Neural progenitor cell (in vitro differentiated cells): ENCODE results near the gene NABP1. TPM values are rescaled to one million over a fixed set of nuclear protein-coding genes. Genes with fewer than 3 reads are reported as not detected.

Experiments used
- DNase-seq: peaks from one replicate; pipeline ENCODE4 v3.0.0-alpha.2; 2016; ENCODE audit warnings: low spot score
- H2AFZ ChIP-seq: fragments of 200-600 bp; sonication (generic); replicated peaks from 2 replicates; pipeline ENCODE4 v1.6.1; 2016; ENCODE audit warnings: antibody characterized with exemption
- H3F3A ChIP-seq: fragments of 200-600 bp; sonication (generic); 2 replicates; pipeline ENCODE4 v1.6.1; 2016; ENCODE audit warnings: antibody characterized with exemption, low read depth
- H3K27ac ChIP-seq: fragments of 200-600 bp; sonication (generic); 2 replicates; pipeline ENCODE4 v1.5.1; 2016; ENCODE audit warnings: mild to moderate bottlenecking
- H3K27me3 ChIP-seq: fragments of 200-600 bp; sonication (generic); 2 replicates; pipeline ENCODE4 v1.6.1; 2016; ENCODE audit warnings: mild to moderate bottlenecking, moderate library complexity
- H3K36me3 ChIP-seq: fragments of 200-600 bp; sonication (generic); 2 replicates; pipeline ENCODE4 v1.5.1; 2016
- H3K4me1 ChIP-seq: fragments of 200-600 bp; sonication (generic); 2 replicates; pipeline ENCODE4 v1.6.1; 2016; ENCODE audit warnings: mixed run types
- H3K4me2 ChIP-seq: fragments of 200-600 bp; sonication (generic); 2 replicates; pipeline ENCODE4 v1.6.1; 2016
- H3K4me3 ChIP-seq: fragments of 200-600 bp; sonication (generic); 2 replicates; pipeline ENCODE4 v1.5.1; 2016
- H3K79me2 ChIP-seq: fragments of 200-600 bp; sonication (generic); 2 replicates; pipeline ENCODE4 v1.6.1; 2016; ENCODE audit warnings: low read depth
- H3K9ac ChIP-seq: fragments of 200-600 bp; sonication (generic); 2 replicates; pipeline ENCODE4 v1.6.1; 2016
- H3K9me3 ChIP-seq: fragments of 200-600 bp; sonication (generic); 2 replicates; pipeline ENCODE4 v1.5.1; 2016; ENCODE audit warnings: low read depth
- H4K20me1 ChIP-seq: fragments of 200-600 bp; sonication (generic); 2 replicates; pipeline ENCODE4 v1.6.1; 2016; ENCODE audit warnings: low read depth
- H3K27ac Mint-ChIP-seq: 3 replicates; pipeline ENCODE4 v1.8.0; 2021; ENCODE audit warnings: mixed read lengths
- H3K27me3 Mint-ChIP-seq: 2 replicates; pipeline ENCODE4 v1.8.0; 2022; ENCODE audit warnings: low read depth, mild to moderate bottlenecking, inconsistent platforms, moderate library complexity, mixed read lengths; ENCODE audit not compliant: insufficient read depth
- H3K36me3 Mint-ChIP-seq: 3 replicates; pipeline ENCODE4 v1.8.0; 2021; ENCODE audit warnings: mixed read lengths
- H3K4me1 Mint-ChIP-seq: 3 replicates; pipeline ENCODE4 v1.8.0; 2021; ENCODE audit warnings: mixed read lengths
- H3K4me3 Mint-ChIP-seq: 3 replicates; pipeline ENCODE4 v1.8.0; 2021; ENCODE audit warnings: mild to moderate bottlenecking, moderate library complexity, mixed read lengths
- H3K9me3 Mint-ChIP-seq: 3 replicates; pipeline ENCODE4 v1.8.0; 2020; ENCODE audit warnings: mixed read lengths
- EZH2 ChIP-seq: fragments of 200-600 bp; sonication (generic); IDR thresholded peaks from 2 replicates; pipeline ENCODE4 v1.6.1; 2017; ENCODE audit warnings: antibody characterized with exemption, mild to moderate bottlenecking, moderate library complexity
- EZH2phosphoT487 ChIP-seq: fragments of 200-600 bp; sonication (generic); IDR thresholded peaks from 2 replicates; pipeline ENCODE4 v1.6.1; 2017; ENCODE audit warnings: antibody characterized with exemption
- total RNA-seq: library from RNA; depleted of rRNA; stranded (reverse); fragments of >200 nt; gene quantifications from 2 replicates; pipeline ENCODE4 v1.2.3, GENCODE V29; 2015; ENCODE audit warnings: low replicate concordance
- TF ChIP-seq, protein P1 (sequence below): fragments of 200-600 bp; sonication (generic); IDR thresholded peaks from 2 replicates; pipeline ENCODE4 v1.5.1; 2017; ENCODE audit warnings: antibody characterized with exemption, mild to moderate bottlenecking

NABP1 gene
- total RNA-seq, 1 donor from 2014 or later, result 2.8 TPM

DNA sequence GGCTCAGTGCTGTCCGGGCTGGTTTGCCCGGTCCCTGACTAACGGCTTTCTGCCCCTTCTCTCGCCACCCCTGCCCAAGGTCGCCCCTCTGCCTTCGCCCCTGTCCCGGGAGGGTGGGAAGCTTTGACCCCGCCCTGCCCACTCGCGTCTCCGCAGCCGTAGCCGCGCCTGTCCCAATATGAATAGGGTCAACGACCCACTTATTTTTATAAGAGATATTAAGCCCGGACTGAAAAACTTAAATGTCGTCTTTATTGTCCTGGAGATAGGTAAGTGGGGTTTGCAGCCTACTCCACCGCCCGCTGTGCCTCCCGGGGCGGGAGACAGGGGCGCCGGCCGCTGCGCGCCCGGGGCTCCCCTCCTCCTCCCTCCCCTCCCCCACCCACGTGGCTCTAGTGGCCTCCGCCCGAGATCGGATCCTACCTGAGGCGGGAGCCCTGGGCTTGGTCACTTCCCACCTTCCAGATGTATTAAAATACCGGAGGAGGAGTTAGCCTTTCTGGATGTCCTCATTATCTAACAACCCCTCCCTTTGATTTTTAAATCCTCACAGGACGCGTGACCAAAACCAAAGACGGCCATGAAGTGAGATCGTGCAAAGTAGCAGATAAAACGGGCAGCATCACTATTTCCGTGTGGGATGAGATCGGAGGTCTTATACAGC, 633 bp downstream of the NABP1 start:
- Histone ChIP-seq H3K36me3 (no peaks in the 10 kb centered on the region), H2AFZ (peak overlapping the region; percentile 66), H3F3A (peaks cover 6% of the 10 kb centered on the region), H3K27ac (no peak overlapping the region), H4K20me1 (no peaks in the 10 kb centered on the region), H3K4me3 (peak overlapping the region; percentile 69), H3K27me3 (peaks cover 24% of the 10 kb centered on the region), H3K4me2 (peak overlapping the region; percentile 98), H3K9me3 (no peaks in the 10 kb centered on the region), H3K79me2 (no peaks in the 10 kb centered on the region), H3K9ac (no peak overlapping the region), H3K4me1 (no peaks in the 10 kb centered on the region)
- H3K27me3 Mint-ChIP-seq, result peaks cover 5% of the 10 kb centered on the region
- H3K4me3 Mint-ChIP-seq, result peak overlapping the region; percentile 89
- TF ChIP-seq, protein P1, sequence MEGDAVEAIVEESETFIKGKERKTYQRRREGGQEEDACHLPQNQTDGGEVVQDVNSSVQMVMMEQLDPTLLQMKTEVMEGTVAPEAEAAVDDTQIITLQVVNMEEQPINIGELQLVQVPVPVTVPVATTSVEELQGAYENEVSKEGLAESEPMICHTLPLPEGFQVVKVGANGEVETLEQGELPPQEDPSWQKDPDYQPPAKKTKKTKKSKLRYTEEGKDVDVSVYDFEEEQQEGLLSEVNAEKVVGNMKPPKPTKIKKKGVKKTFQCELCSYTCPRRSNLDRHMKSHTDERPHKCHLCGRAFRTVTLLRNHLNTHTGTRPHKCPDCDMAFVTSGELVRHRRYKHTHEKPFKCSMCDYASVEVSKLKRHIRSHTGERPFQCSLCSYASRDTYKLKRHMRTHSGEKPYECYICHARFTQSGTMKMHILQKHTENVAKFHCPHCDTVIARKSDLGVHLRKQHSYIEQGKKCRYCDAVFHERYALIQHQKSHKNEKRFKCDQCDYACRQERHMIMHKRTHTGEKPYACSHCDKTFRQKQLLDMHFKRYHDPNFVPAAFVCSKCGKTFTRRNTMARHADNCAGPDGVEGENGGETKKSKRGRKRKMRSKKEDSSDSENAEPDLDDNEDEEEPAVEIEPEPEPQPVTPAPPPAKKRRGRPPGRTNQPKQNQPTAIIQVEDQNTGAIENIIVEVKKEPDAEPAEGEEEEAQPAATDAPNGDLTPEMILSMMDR, result no peak
- no peak for TF ChIP-seq EZH2phosphoT487
- no peak for TF ChIP-seq EZH2
- no peak overlapping the region for H3K27ac Mint-ChIP-seq
- H3K36me3 Mint-ChIP-seq, result no peaks in the 10 kb centered on the region
- DNase-seq, result peak; percentile 52
- peaks cover 11% of the 10 kb centered on the region for H3K4me1 Mint-ChIP-seq
- H3K9me3 Mint-ChIP-seq, result no peaks in the 10 kb centered on the region

DNA sequence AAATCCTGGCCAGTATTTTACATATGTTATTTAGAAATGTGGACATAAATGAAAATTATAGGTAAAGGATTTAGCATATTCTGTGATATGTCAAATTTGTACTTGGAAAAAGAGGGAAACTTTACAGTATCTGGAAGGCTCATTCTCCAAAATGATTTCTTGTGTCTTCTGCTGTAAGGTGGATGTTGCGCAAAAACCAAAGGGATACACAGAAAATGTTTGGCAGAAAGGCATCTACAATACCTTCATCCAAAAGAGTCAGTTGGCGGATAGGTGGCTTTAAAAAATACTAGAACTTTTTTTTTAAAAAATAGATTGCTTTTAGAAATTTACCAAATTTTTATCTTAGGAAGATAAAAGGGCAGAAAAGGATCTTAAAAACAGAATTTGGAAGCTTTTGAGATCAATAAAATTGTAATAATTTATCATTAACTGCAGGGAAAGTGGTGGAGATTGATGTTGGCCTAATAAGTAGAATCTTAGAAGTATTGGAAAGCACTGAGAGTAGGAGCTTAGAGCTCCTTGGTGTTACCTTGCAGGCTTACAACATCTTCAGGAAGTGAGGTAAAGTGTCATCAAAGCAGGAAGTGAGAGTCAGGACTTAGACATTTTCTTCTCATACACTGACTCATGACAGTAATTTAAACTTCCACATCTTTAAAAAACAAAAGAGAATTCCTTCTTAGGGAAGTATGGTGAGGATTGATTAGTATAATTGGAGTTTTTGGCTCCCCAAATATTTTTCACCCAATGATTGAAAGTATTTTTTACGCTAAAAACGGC, 2.1 kb downstream of the NABP1 start:
- Histone ChIP-seq H2AFZ (no peak overlapping the region), H3K4me1 (no peaks in the 10 kb centered on the region), H3K27ac (no peak overlapping the region), H3K9me3 (no peaks in the 10 kb centered on the region), H4K20me1 (no peaks in the 10 kb centered on the region), H3K79me2 (no peaks in the 10 kb centered on the region), H3K4me3 (no peak overlapping the region), H3K9ac (no peak overlapping the region), H3K4me2 (no peak overlapping the region), H3K36me3 (no peaks in the 10 kb centered on the region), H3F3A (peaks cover 6% of the 10 kb centered on the region), H3K27me3 (peaks cover 24% of the 10 kb centered on the region)
- H3K9me3 Mint-ChIP-seq, result no peaks in the 10 kb centered on the region
- no peaks in the 10 kb centered on the region for H3K36me3 Mint-ChIP-seq
- TF ChIP-seq EZH2phosphoT487 (no peak), EZH2 (no peak)
- TF ChIP-seq, protein P1, result no peak
- DNase-seq, result no peak
- H3K4me1 Mint-ChIP-seq, result peaks cover 11% of the 10 kb centered on the region
- H3K27ac Mint-ChIP-seq, result no peak overlapping the region
- peaks cover 5% of the 10 kb centered on the region for H3K27me3 Mint-ChIP-seq
- peak overlapping the region; percentile 48 for H3K4me3 Mint-ChIP-seq

DNA sequence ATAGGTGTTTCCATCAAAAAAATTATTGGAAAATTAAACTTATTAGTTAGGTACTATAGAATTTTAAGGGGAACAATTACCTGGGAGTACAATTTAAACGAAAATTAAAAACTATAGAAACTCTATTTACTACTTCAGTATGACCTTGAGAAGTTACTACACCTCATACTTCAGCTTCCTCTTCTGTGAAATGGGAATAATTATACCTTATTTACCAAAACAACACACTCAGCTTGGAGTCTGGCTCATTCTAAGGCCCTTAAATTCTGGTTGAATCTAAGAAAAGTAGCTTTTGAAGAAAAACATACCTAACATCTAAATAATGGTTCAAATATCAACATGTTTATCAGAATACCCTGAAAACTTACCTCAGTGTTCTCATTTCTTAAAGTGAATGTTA, 2.7 kb downstream of the NABP1 start:
- Histone ChIP-seq H3K9me3 (no peaks in the 10 kb centered on the region), H2AFZ (no peak overlapping the region), H3K36me3 (no peaks in the 10 kb centered on the region), H3K79me2 (no peaks in the 10 kb centered on the region), H3K27me3 (peaks cover 24% of the 10 kb centered on the region), H3F3A (peaks cover 6% of the 10 kb centered on the region), H3K4me3 (no peak overlapping the region), H3K4me1 (no peaks in the 10 kb centered on the region), H4K20me1 (no peaks in the 10 kb centered on the region), H3K9ac (no peak overlapping the region), H3K27ac (no peak overlapping the region), H3K4me2 (no peak overlapping the region)
- Mint-ChIP-seq H3K36me3 (no peaks in the 10 kb centered on the region), H3K27me3 (peaks cover 5% of the 10 kb centered on the region), H3K9me3 (no peaks in the 10 kb centered on the region), H3K4me3 (no peak overlapping the region), H3K27ac (no peak overlapping the region), H3K4me1 (peaks cover 9% of the 10 kb centered on the region)
- TF ChIP-seq, protein P1, result no peak
- TF ChIP-seq EZH2 (no peak), EZH2phosphoT487 (no peak)
- no peak for DNase-seq
